PFSK-1 (cell line): ENCODE measurements around the gene CLPTM1L.

Source experiments
- FOXP2 ChIP-seq: optimal IDR thresholded peaks from 2 replicates; pipeline ENCODE3; 2011; ENCODE audit warnings: borderline replicate concordance, control low read depth, inconsistent platforms; ENCODE audit not compliant: insufficient read depth; ENCODE audit errors: extremely low read length, extremely low read depth
- POLR2AphosphoS5 ChIP-seq: IDR thresholded peaks from 2 replicates; pipeline ENCODE4 v1.6.1; 2012; ENCODE audit warnings: low read depth, mild to moderate bottlenecking, control low read depth, low read length, moderate library complexity
- SIN3A ChIP-seq: IDR thresholded peaks from 2 replicates; pipeline ENCODE4 v1.6.1; 2012; ENCODE audit warnings: mild to moderate bottlenecking, low read length, moderate library complexity, borderline replicate concordance; ENCODE audit not compliant: insufficient read depth
- TAF1 ChIP-seq: IDR thresholded peaks from 2 replicates; pipeline ENCODE4 v1.6.1; 2012; ENCODE audit warnings: low read length, control low read depth, borderline replicate concordance; ENCODE audit not compliant: insufficient read depth
- TF ChIP-seq, protein P1 (sequence below), 2 experiments: IDR thresholded peaks; 2 replicates each; pipeline versions ENCODE4 v1.6.1 to v1.8.0; 2011 to 2012; ENCODE audit warnings: low read depth in 2 of 2, low read length in 2 of 2, control low read depth in 1 of 2, inconsistent platforms in 1 of 2, mild to moderate bottlenecking in 1 of 2, moderate library complexity in 1 of 2; ENCODE audit not compliant: insufficient read depth in 1 of 2

DNA sequence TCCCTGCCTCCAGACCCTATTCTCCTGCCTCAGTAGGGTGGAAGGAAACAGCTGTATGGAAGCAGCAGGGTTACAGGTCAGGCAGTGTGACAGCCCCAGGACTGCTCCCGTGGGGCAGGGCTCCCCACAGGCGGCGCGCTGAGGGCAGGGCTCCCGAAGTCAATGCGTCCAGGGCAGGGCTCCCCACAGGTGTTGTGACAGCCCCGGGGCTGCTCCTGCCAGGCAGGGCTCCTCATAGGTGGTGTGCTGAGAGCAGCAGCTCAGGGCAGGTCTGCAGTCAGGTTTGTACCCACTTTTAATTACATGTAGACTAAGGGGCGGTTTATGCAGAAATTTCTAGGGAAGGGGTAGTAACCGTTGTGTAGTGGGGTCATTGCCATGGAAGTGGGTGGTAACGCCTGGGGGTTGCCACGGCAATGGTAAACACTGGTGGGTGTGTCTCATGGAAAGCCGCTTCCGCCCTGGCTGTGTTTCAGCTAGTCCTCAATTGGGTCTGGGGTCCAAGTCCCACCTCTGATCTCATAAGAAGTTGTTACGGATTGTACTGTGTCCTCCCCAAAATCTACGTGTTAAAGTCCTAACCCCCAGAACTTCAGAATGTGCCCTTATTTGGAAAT is 33.4 kb downstream of the CLPTM1L start:
- TF ChIP-seq TAF1 (no peak), POLR2AphosphoS5 (no peak), SIN3A (no peak), FOXP2 (no peak)
- TF ChIP-seq, protein P1, sequence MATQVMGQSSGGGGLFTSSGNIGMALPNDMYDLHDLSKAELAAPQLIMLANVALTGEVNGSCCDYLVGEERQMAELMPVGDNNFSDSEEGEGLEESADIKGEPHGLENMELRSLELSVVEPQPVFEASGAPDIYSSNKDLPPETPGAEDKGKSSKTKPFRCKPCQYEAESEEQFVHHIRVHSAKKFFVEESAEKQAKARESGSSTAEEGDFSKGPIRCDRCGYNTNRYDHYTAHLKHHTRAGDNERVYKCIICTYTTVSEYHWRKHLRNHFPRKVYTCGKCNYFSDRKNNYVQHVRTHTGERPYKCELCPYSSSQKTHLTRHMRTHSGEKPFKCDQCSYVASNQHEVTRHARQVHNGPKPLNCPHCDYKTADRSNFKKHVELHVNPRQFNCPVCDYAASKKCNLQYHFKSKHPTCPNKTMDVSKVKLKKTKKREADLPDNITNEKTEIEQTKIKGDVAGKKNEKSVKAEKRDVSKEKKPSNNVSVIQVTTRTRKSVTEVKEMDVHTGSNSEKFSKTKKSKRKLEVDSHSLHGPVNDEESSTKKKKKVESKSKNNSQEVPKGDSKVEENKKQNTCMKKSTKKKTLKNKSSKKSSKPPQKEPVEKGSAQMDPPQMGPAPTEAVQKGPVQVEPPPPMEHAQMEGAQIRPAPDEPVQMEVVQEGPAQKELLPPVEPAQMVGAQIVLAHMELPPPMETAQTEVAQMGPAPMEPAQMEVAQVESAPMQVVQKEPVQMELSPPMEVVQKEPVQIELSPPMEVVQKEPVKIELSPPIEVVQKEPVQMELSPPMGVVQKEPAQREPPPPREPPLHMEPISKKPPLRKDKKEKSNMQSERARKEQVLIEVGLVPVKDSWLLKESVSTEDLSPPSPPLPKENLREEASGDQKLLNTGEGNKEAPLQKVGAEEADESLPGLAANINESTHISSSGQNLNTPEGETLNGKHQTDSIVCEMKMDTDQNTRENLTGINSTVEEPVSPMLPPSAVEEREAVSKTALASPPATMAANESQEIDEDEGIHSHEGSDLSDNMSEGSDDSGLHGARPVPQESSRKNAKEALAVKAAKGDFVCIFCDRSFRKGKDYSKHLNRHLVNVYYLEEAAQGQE (IDR thresholded peaks at IDR 0.05; ENCODE audit: insufficient read depth in 1 of 2, low read depth in 2 of 2, low read length in 2 of 2), result no peak
